NCI-H69 (cell line): ENCODE data around the gene ATP5ME.
"Not testable (repeated sequence)": the region's sequence is repeated elsewhere in the genome, so short reads cannot be mapped to it uniquely, and the experiment has no call there.

Experiments
- DNase-seq: peaks from one replicate; lab custom pipeline; 2025; lab: John Stamatoyannopoulos, UW

Gene ATP5ME

DNA sequence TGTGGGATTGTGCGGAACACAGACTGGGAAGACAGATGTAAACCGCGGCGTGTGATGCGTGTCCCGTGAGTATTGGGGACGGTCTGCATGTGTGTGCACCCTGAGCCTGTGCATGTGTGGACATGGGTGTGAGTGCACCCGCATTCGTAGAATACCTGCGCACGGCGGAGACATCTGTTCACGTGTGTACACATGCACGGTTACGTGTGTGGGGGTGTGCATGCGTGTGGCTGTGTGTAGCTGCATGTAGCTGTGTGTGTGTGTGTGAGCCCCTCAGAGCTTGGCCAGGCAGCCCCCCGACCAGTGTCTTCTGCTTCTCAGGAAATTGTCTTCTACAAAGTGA is 19.6 kb downstream of the ATP5ME start:
- no peak for DNase-seq

DNA sequence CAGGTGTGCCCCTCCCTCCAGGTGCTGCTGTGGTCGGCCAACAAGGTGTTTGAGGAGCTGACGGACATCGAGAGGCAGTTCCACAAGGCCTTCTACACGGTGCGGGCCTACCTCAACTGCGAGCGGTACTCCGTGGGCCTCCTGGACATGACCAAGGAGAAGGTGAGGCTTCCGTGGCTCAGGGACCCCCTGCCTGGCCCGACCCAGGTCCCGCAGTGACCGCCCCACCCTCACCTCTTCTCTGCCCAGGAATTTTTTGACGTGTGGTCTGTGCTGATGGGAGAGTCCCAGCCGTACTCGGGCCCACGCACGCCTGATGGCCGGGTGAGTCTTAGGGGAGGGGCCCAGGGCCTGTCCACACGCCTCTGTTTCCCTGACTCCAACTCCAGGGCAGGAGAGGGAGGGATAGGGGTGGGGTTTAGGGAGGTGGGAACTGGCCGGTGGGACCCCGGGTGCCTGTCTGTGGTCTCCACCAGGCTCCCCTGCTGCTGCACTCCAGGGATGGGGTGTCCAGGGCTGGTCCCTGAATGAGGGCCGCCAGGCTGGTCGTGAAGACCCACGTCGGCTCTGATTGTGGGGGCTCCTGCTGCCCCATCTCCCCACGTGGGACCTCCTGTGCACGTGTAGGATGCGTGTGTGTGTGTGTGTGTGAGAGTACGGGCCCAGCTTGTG is 20.1 kb downstream of the ATP5ME start:
- DNase-seq: no peak

DNA sequence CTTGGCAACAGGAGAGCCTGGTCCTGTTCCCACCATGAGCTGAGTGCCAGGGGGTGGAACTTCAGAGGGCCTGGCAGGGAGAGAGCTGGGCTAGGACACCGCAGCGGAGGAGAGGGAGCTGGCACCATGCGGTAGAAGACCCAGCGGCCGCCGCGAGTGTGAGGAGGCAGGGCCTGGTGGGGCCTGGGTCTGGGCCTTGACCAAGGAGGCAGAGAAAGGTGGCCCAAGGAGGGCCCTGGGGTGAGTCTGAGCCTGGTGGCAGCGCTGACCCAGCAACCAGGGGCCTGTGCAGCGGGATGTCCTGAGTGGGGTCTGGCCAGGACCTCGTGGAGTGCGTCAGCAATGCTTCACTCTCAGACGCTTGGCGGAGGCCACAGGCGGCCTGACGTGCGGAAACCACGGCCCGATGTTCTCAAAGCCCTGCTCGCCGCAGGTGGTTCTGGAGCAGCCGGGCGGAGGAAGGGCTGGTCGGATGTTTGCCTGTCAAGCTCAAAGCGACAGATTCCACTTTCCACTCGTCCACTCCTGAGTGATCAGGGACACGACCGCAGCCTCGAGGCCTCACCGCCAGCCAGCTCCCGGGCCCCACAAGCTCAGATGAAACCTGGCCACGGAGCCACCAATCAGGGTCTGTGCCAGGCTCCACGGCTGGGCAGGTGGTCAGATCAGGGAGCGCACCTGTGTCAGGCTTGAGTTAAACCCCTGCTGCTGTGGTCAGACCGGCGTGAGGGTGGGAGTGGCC is 20.8 kb downstream of the ATP5ME start:
- no peak for DNase-seq

- no peak for DNase-seq
Measured at GRCh38 chr4:651884-652642, 22.0 kb downstream of the ATP5ME start.

DNA sequence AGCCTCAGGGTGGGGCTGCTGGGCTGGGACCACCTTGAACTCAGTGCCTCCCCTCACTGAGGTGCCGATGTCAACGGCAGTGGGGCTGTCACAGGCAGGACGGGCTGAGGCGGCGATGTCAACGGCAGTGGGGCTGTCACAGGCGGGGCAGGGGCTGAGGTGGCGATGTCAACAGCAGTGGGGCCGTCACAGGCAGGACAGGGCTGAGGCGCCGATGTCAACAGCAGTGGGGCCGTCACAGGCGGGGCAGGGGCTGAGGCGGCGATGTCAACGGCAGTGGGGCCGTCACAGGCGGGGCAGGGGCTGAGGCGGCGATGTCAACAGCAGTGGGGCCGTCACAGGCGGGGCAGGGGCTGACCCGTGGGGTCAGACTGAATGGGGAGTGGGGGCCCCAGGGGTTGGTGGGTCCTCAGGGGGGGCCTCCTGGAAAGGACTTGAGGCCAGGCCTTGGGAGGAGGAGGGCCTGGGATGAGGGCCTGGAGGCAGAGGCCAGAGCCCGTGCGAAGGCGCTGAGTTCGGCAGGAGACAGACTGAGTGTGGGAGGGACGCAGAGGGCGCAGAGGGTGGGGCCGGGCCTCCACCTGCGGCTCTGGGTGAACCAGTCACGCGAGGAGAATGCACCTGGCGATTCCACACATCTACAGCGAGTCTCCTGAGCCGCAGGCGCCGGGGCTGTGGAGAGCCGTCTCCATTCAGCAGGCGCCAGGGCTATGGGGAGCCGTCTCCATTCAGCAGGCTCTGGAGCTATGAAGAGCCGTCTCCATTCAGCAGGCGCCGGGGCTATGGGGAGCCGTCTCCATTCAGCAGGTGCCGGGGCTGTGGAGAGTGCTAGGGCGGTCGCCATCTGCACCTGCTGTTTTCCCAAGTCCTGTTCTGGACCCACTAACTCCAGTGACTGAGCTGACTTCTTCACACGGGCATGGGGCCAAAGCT is 22.9 kb downstream of the ATP5ME start:
- DNase-seq: peak; percentile 42

GRCh38 chr4:650461-650860 is 23.6 kb downstream of the ATP5ME start:
- DNase-seq: no peak

DNA sequence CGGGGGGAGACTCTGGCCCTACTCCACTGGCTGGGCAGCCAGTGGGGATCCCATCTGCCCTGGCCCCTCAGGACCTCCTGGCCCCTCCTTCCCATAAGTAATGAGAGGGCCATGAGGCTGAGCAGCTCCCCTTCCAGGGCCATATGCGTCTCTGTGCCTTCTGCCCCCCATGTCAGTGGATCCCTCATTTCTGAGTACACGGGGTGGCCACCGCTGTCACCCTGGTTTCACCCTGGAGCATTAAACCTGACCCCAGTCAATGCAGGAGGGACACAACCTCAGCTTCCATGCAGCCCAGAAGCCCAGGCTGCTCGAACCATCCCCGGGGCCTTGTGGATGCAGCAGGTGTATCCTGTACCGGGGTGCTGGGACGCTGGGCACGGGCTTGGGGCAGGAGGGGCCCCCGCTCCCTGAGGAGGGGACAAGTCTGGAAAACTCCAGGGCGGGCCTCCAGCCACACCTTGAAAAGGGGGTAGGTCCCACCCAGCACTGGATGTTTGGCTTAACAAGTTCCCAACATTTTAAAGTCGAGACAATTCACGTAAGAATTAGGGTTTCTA is 24.2 kb downstream of the ATP5ME start:
- DNase-seq: no peak

- no peak for DNase-seq
Measured at GRCh38 chr4:649293-649625, 24.8 kb downstream of the ATP5ME start.

DNA sequence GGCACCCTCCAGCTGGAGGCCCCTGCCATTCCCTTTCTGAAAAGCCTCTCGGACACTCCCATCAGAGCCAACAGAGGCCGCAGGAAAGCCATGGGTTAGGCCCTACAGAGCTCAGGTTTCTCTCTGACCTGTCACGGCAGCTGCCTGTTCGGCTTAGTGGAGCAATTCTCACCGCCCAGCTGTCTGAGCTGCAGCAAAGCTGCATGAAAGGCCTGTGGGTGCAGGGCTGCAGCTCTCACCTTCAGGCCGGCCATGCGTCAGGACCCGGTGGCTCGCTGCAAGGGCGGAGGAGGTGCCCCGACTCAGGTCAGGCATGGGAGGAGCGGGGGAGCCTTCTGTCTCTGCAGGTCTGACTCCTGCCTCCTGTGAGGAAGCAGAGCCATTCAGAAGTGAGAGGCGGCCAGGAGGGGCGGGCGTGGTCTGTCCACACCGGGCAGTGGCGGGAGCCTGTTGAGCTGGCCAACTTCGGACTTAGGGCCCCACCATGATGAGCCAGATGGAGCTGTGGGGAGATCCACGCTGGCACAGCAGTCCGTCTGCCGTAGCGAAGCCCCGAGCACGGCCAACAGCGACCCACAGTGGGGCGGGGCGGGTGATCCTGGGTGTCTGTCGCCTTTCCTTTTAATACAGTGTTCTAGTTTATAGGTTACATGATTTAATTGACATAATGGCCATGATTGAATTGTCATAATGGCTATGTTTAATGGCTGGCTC is 25.3 kb downstream of the ATP5ME start:
- DNase-seq: no peak

- DNase-seq: no peak
Measured at GRCh38 chr4:647481-647880, 26.6 kb downstream of the ATP5ME start.

DNA sequence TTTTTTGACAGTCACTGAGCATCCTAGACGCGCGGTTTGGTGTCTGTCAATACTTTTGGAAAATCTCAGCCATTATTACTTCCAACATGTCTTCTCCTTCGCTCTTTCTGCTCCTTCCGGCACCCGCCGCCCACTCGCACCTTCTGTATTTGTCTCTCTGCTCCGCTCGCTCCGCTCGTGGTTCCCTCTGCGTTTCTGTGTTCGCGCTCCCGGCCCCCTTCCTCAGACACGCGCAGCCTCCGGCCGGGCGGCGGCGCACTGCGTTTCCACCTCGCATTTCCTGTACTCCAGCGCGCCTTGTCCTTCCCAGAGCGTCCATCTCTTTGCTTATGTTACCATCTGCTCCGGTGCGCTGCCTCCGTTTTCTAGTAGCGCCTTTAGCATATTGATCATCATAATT is 27.6 kb downstream of the ATP5ME start:
- DNase-seq: no peak

DNA sequence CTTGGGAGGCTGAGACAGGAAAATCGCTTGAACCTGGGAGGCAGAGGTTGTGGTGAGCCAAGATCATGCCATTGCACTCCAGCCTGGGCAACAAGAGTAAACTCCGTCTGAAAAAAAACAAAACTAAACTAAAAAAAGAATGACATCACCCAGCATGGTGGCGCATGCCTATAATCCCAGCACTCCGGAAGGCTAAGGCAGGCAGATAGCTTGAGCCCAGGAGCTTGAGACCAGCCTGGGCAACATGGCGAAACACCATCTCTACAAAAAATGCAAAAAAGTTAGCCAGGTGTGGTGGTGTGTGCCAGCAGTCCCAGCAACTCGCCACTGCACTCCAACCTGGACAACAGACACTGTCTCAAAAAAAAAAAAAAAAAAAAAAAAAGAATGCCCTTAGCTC is 31.7 kb downstream of the ATP5ME start:
- not testable (repeated sequence) for DNase-seq

- DNase-seq: peak; percentile 32
Measured at GRCh38 chr4:637536-638280, 36.4 kb downstream of the ATP5ME start.

DNA sequence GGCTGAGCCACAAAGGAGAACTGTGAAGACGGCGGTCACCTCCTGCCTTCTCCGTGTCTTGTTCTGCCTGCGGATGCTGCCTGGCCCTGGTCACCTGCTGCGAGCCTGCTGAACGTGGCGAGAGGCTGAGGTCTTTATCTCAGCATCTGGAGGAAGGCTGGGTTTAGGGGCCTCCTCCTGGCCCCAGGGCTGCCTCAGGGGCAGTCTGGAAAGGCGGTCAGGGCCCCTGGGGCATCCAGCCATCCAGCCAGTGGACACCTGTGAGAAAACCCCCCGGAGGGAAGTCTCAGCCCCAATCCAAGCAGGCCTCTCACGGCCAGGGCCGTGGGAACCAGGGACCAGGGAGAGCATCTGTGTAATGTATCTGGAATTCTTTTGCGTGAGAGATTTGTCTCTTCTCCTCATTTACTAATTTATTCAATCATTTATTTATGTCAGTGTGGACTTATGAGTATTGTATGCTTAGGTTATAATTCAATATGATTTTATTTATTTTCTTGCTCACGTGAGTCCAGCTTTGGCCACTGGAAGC is 37.4 kb downstream of the ATP5ME start:
- no peak for DNase-seq

GRCh38 chr4:635851-636627 is 38.0 kb downstream of the ATP5ME start:
- DNase-seq: no peak

DNA sequence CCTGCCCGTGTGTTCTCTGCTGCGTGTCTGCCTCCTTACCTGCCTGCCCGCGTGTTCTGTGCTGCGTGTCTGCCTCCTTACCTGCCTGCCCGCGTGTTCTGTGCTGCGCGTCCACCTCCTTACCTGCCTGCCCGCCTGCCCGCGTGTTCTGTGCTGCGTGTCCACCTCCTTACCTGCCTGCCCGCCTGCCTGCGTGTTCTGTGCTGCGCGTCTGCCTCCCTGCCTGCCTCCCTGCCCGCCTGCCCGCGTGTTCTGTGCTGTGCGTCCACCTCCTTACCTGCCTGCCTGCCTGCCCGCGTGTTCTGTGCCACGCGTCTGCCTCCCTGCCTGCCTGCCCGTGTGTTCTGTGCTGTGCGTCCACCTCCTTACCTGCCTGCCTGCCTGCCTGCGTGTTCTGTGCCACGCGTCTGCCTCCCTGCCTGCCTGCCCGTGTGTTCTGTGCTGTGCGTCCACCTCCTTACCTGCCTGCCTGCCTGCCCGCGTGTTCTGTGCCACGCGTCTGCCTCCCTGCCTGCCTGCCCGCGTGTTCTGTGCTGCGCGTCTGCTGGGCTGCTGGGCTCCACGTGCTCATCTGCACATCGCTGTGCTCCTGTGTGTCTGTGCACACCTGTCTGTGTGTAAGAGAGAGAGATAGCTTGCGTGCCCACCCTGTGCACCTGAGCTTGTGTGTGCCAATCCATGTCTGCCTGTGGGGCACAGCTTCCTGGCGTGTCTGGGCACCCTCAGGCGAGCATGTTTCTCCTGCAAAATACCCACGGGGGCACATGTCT is 38.8 kb downstream of the ATP5ME start:
- not testable (repeated sequence) for DNase-seq

DNA sequence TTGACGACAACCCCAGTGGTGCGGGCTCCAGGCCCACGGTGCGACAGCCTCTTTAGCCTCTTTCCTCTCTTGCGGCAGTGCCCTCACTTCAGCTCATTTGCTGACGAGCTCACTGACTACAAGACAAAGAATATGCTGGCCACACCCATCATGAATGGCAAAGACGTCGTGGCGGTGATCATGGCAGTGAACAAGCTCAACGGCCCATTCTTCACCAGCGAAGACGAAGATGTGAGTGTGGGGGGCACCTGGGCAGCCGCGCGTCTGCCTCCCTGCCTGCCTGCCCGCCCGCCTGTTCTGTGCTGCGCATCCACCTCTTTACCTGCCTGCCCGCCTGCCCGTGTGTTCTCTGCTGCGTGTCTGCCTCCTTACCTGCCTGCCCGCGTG is 39.5 kb downstream of the ATP5ME start:
- DNase-seq: peak; percentile 15

- peak; percentile 5 for DNase-seq
Measured at GRCh38 chr4:633976-634598, 40.0 kb downstream of the ATP5ME start.
